ENCODE data around the gene ACOXL.

- no peak for TF ChIP-seq CTCF (IDR thresholded peaks at IDR 0.05; ENCODE audit: insufficient read depth, low read depth, low read length)
- TF ChIP-seq EZH2 (IDR thresholded peaks at IDR 0.05; ENCODE audit: insufficient read depth, low read length), result no peak
These were observed 70.0 kb downstream of the ACOXL start for GRCh38 chr2:110802208-110802932.

All from astrocyte (in vitro differentiated cells and primary cell).